NK-92 (cell line): ENCODE results near the gene LPIN1.

Source experiments
- DNase-seq: peaks from one replicate; lab custom pipeline; 2025; ENCODE audit not compliant: unreplicated experiment; lab: John Stamatoyannopoulos, UW

The LPIN1 gene, protein sequence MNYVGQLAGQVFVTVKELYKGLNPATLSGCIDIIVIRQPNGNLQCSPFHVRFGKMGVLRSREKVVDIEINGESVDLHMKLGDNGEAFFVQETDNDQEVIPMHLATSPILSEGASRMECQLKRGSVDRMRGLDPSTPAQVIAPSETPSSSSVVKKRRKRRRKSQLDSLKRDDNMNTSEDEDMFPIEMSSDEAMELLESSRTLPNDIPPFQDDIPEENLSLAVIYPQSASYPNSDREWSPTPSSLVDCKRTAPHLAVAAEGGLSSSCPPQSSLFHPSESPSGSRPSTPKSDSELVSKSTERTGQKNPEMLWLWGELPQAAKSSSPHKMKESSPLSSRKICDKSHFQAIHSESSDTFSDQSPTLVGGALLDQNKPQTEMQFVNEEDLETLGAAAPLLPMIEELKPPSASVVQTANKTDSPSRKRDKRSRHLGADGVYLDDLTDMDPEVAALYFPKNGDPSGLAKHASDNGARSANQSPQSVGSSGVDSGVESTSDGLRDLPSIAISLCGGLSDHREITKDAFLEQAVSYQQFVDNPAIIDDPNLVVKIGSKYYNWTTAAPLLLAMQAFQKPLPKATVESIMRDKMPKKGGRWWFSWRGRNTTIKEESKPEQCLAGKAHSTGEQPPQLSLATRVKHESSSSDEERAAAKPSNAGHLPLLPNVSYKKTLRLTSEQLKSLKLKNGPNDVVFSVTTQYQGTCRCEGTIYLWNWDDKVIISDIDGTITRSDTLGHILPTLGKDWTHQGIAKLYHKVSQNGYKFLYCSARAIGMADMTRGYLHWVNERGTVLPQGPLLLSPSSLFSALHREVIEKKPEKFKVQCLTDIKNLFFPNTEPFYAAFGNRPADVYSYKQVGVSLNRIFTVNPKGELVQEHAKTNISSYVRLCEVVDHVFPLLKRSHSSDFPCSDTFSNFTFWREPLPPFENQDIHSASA

DNA sequence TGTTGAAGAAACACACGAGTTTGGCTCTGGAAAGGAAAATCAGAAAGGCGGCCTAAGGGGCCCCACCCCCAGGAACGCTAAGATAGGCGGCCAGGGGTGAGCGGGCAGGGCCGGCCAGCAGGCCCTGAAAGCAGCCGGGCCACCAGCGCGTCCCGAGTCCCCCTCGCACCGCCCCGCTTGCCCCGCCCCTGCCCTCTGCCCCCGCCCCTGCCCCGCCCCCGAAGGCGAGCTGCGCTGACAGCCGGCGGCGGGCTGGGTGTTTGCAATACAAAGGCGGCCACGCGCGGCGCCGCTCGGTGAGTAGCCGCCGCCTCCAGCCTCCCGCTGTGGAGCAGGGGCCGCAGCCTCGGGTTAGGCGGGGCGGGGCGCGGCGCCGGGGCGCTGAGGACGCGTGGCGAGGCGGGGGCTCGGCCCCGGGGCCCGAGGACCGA is at the start of gene LPIN1:
Gene LPIN1, plus strand, starts transcription at position 257 of the 431 bp plus-strand sequence. CDS start 18,910 bp downstream, outside the sequence.
- peak; percentile 22 for DNase-seq

DNA sequence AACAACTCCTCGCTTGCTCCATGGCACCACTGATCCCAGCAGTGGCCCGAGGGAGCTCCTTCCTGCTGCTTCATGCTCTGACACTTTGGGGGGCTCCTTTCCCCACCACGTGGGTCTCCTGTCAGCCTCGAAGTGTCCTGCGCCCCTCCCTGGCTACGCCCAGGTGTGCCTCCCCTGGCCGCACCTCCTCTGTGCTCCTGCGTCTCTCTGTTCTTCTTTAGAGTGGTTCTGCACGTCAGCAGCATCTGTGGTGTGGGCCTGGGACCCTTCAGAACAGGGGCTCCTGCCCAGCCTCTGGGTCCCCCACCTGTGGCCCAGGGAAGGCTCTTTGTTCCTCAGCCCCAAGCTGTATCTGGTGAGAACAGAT is 49.7 kb upstream of the LPIN1 start:
- DNase-seq = no peak

DNA sequence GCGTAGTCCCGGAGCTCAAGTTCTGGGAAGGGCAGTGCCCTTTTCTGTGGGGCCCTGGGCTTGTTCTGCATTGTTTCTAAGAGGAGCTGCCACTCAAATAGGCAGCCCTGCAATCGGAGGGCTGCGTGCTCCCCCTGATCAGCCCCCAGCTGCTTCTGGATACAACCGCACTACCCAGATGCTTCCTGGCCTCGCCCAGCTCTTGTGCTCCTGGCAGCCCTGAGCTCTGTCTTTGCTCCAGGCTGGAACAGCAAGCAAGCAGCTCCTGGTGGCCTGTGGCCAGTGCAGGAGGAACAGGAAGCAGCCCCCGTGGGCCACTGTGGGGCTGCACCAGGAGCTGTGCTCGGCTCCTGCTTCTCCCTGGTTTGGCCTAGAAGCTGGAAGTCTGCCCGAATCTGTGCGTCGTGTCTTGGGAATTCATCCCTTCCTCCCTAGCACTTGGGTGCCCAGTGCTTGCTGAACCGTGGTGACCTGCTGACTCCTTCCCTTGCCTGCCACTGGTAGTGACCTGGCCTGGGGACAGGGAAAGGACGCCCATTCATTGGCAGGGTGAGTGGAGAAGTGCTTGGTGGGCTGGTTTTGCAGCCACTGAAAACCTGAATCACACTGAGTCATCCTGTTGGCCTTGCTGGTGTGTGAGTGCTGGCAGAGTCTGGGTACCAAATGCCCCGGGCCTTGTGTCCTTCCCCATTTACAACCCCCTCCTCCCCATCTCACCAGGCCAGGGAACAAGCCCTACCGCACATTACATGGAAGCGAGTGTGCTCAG is 49.1 kb upstream of the LPIN1 start:
- DNase-seq = no peak

DNA sequence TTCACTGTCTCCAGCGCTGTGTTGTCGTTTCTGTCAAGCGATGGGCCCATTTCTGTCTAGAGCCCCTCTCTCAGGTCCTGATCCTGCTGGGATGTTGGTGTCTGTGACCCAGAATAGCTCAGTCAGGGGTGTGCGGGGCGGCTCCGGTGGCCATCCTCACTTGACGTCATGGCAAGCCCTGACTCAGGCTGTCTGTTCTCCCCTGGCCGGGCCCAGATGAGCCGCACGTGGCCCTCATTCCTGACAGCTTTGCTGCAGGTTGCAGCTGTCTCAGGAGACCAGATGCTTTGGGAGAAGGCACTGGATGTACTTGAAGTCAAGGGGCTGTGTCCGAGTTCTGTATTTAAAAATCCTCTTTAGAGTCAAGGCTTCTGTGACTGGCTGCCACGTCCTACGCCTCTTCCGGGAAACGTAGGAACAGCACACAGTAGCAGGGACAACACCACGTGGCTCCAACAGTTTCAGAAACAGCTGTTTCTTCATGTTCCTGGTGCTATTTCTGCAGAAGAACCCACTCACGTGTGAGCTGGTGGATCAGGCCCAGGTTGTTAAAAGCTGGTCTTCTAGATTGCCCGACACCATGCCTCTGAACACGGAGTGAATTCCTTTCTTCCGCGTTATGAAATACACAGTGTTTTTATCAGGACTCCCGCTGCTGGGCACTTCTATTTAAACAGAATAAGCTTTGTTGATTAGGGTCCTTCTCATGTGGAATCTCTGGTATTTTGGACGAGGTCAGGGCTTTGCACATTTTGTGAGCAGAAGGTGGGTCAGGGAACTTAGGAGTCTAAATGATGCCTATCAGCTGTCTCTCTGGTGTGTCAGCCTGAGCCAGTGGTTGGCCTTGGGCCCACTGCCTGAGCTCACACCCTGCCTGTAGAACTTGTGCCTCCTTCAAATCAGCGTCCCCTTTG is 48.2 kb upstream of the LPIN1 start:
- DNase-seq = no peak

DNA sequence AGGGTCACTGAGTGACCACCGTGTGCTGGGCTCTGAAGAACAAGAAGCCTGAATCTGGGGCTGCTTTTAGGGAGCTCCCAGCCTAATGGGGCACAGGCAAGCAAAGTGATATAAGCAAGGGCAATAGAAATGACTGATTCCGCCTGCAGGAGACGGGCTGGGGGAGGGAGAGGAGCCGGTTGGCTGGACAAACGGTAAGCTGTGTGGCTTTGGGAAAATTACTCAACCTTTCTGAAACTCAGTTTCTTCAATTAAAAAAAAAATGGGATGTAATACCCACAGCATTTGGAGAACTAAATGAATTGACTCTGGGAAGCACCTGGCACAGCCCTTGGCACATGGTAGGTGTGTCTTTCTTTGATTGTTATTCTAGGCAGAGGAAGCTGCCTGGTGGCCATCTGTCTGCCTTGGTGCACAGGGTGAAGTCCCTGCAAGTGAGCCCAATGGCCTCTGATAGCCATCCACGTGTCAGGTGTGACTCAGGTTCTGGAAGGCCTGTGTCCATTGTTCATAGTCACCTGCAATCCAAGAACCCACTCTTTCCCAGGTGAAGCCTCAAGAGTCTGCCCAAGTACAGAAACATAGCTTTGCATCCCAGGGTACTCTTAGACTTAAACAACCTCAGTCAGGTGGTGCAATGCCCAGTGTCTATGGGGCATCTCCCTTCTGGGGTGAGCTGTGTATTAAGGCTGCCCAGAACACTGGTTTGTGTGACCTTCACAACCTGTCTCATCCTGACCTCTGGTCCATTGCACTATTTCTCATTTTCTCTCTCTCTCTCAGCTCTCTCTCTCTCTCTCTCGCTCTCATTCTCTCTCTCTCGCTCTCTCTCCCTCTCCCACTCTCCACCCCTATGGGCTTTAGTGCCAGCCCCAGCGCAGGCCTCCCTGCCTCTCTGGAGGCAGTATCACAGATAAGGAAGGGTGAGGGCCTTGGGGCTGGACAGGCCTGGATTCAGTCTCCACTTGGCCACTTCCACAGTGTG is 46.5 kb upstream of the LPIN1 start:
- DNase-seq = no peak

DNA sequence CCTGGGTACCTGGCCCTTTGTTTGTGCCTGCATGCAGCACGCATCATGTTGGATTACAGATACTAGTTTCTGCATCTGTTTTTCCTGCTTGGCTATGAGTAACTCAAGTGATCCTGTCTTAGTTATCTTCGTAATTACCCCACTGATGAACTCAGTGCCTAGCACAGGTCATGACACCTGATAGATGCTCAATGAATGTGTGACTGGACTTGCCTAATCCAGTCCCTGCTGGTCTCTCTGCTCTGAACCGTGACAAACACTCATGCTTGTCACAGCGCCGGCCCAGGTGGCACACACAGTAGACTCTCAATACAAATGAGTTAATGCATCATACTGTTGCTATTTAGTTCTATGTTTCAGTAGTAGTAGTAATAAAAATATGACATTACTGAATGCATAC is 45.2 kb upstream of the LPIN1 start:
- no peak for DNase-seq

DNA sequence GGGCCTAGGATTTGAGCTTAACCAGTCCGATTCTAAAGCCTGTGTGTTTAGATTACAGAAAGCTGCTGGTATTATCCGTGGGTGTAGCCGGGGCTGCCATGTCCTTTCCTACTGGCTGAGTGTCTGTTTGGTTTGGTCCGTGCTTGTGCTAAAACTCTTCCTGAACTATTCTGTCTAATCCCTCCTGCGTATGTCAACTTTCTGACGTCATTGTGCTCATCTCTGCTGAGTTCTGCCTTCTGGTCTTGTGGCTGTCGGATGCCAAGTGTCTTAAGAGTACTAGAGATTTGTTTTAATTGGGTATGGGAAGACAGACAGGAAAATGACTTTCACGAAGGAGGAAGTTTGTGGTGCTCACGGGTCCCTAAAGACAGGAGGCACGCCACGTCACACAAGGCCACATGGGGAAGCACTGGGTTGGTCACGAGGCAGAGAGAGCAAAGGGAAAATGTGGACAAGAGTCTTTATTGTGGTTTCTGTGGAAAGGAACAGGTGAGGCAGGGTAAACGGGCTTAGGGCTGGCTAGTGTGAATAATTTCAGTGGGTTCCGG is 44.6 kb upstream of the LPIN1 start:
- no peak for DNase-seq

DNA sequence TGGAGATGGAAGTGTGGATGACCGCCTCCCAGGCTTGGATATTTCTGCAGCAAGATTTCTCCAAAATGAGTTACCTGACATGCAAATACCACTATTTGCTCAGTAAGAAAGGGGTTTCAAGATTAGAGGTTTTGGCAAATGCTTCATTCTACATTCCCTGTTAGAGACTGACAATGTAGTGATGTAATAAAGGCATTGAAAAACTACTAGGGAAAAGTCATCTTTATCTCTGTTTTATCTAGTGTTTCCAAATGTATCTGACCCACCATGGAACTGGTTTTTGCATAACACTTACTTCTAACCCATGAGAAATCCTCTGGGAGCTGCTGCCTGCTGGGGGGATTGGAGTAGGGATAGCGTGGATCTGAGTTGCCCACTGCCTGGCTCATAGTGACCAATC is 43.5 kb upstream of the LPIN1 start:
- DNase-seq = no peak

DNA sequence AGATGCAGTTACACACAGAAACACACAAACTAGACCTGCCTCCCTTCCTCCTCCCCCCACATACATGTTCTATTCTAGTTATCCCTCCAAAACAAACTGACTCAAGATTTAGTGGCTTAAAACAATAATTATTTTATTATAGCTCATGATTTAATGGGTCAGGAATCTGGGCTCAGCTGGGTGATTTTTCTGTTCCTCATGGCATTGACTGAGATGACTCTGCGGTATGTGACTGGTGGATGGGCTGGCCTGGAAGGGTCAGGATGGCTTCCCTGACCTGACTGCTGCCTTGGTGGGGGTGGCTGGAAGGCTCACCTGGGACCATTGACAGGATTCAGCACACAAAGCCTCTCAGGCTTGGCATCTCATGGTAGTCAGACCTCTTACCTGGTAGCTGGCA is 42.7 kb upstream of the LPIN1 start:
- no peak for DNase-seq

DNA sequence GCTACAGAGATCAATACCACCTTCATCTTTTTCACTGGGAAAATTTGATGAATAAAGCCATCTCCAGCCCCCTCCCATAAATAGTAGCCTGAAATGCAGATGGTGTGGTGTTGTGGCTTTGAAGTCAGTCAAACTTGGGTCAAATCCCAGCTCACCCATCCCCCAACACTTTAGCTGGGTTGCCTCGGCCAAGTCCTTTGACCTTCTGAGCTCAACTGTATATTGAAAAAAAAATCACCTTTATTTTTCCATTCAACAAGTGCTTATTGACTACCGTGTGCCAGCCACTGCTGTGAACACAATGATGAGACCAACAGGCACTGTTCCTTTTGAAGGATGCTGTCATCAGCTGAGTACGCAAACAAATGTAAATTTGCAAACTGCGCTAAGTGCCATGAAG is 41.4 kb upstream of the LPIN1 start:
- no peak for DNase-seq

DNA sequence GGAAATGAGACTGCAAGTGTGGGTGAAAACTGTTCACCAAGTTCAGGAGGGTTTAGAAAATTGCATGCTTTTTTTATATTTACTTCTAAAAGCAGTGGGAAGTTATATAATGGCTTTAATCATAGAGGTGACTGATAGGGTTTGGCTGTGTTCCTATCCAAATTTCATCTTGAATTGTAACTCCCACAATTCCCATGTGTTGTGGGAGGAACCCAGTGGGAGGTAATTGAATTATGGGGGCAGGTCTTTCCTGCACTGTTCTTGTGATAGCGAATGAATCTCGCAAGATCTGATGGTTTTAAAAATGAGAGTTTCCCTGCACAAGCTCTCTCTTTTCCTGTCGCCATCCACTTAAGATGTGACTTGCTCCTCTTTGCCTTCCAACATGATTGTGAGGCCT is 40.7 kb upstream of the LPIN1 start:
- DNase-seq = no peak

DNA sequence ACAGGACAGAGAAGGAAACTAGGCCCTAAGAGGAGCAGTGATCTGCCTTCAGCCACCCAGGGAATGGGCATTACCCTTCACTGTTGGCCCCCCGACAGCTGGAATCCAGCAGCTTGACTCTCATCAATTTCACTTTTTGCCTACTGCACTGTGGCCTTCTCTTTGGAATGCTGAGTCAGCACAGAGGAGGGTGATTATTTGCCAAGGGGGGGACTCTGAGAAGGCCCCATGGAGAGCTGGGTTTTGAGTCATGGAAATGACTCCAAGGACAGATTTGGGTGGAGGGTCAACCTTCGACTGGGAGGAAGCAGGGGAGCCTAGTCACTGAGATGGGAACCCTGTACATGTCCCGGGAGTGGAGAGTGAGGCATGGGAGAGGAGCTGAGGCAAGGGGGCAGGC is 38.3 kb upstream of the LPIN1 start:
- DNase-seq = no peak

DNA sequence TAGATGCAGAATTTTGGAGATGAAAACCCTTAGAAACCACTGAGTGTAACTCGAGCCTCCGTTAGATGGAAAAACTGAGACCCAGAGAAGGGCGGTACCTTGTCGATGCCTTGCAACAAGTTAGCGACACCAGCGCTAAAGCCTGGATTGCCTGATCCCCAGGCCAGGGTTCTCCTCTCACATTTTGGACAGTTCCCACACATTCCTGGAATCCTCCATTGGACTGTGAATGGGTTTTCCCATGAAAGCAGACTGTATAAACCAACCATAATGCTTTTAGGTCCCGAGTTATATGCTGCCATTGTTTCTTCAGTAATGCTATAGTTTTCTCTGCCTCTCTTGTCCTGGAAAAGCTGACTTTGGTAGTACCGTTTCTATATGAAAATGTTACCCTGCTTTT is 37.1 kb upstream of the LPIN1 start:
- no peak for DNase-seq

DNA sequence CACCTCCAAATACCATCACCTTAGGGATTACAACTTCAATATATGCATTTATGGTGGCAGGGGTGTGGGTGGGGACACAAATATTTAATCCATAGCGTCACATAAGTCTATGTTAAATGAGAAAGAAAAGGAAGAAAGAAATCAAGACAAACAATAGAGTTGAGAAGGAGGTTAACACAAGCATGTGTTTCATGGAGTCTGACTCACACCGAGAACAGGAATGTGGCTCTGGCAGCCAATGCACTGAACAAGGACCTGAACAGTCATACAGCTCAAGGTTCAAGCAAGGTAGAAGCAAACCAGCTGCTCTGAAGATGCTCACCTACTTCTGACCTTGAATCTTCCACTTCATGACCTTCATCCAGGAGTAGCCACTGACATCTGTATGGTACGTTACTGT is 36.2 kb upstream of the LPIN1 start:
- no peak for DNase-seq

DNA sequence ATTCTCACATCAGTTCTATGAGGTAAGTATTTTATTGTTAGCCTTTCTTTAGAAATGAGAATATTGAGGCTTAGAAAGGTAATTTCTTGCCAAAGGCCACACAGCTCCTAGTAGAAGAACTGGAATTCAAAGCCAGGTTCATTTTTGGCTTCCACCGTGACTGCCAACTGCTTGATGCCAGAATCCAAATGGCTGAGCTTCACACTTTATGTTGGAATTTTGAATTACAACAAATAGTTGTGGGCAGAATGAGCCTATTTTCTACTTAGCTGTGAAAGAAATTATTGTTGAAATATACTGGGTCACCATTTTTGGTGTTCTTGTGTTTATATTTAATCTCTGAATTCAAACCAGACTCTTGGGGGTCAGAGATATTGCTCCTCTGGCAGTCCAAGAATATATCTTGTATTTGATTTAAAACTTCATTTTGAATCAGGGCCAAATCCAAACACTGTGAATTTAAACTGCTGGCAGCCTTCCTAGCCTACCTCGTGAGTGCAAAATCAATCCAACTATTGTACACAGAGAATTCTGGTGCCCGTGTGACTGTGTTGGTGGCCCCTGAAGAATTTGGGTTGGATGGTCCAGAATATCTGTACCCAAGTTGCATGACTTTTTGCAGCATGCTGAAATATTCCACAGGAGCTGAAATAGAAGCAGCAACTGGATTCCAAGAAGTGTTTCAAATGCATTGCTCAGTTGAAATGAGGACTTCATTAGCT is 35.6 kb upstream of the LPIN1 start:
- DNase-seq = no peak

DNA sequence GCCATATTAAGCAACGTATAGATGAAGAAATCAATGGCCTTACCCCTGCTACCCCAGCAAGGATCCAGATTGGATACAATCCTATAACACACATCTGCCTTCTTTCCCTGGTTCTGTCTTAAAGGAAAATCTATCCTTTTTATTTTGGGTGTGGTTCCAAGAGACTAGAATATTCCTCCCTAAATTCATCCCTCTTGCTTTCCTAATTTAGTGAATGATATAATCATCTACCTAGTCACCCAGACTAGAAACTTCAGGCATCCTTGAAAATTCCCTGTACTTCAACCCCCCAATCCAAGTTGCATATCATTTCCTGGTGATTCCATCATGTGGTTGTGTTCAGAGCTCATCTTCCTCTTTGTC is 35.1 kb upstream of the LPIN1 start:
- no peak for DNase-seq

DNA sequence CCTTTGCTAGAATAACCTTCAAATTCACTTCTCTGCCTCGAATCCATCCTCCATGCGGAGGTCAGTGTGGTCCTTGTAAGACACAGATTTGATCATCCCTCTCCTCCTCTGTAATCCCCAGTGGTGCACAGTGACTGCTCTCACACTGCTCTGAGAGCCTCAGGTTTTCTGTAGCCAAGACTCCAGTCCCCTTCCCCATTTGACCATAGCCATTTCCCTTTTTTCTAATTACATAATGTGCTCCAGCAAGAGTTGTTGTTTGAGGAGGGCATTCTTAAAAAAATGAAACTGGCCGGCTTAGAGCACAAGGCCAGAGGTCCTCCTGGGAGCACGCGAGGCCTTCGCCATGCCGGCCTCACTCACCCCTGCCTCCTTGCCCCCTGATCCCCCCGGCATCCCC is 34.7 kb upstream of the LPIN1 start:
- DNase-seq = no peak

DNA sequence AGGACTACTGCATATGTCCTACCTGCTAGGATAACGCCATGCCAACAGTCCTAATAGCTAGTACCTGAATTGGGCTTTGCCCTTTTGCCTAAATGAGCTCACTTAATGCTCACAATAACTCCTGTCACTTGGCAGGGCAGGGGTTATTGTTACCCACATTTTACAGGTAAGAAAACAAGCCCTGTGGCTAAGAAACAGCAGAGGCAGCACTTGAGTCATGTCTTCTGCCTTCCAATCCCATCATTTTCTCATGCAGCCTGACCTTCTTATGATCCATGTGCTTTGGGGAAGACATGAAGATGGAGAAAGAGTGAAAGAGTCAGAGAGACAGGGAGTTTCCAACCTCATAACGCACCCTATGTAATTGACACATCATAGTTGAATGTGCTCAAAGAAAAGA is 33.6 kb upstream of the LPIN1 start:
- no peak for DNase-seq
